ENCODE data around the gene SP110.

DNA sequence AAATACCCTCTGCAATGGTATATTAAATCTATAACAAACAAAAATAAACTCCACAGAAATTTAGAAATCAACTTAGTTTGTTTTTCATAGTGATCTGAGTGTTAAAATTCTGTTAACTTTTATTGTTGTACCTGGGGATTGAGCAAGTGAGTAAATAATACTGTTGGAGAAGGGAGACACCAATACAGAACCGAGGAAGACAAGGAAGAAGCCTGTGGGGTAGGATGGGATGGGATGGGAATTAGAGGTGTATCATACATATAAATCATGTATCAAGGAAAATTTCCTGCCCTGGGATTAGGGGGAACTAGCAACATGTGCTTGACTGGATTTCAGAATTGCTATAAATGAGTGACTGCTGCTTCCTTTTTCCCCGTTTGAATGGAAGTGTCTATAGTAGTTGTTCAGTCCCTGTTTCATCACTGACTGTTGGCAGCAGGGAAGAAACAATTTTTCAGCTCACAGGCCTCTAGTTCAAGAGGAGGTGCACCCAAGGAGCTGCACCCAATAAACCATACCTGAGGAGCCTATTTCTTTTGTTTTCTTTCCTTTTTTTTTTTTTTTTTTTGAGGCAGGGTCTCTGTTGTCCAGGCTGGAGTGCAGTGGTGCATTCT lies 53.1 kb downstream of the SP110 start:
- TF ChIP-seq POLR2A (IDR thresholded peaks at IDR 0.05), result no peak
- TF ChIP-seq, protein P1, sequence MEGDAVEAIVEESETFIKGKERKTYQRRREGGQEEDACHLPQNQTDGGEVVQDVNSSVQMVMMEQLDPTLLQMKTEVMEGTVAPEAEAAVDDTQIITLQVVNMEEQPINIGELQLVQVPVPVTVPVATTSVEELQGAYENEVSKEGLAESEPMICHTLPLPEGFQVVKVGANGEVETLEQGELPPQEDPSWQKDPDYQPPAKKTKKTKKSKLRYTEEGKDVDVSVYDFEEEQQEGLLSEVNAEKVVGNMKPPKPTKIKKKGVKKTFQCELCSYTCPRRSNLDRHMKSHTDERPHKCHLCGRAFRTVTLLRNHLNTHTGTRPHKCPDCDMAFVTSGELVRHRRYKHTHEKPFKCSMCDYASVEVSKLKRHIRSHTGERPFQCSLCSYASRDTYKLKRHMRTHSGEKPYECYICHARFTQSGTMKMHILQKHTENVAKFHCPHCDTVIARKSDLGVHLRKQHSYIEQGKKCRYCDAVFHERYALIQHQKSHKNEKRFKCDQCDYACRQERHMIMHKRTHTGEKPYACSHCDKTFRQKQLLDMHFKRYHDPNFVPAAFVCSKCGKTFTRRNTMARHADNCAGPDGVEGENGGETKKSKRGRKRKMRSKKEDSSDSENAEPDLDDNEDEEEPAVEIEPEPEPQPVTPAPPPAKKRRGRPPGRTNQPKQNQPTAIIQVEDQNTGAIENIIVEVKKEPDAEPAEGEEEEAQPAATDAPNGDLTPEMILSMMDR (IDR thresholded peaks at IDR 0.05), result no peak
